GM12865 (cell line): ENCODE results near the gene RPS6KA1.

ENCODE experiments used
- DNase-seq: peaks from one replicate; pipeline ENCODE4 v3.0.0; 2010; ENCODE audit warnings: low read depth
- H3K4me3 ChIP-seq: 2 replicates; pipeline ENCODE4 v1.5.1; 2011; ENCODE audit warnings: mild to moderate bottlenecking, low read depth, low read length, control low read depth
- CTCF ChIP-seq: IDR thresholded peaks from 2 replicates; pipeline ENCODE4 v1.5.1; 2011; ENCODE audit warnings: low read length, control low read depth, low read depth, inconsistent platforms; ENCODE audit not compliant: insufficient read depth; ENCODE audit errors: missing control alignments

Gene RPS6KA1

GRCh38 chr1:26560403-26560780 lies 30.8 kb downstream of the RPS6KA1 start:
- no peak for TF ChIP-seq CTCF
- no peak for DNase-seq
- no peak overlapping the region for H3K4me3 ChIP-seq

- DNase-seq, result no peak
- no peak for TF ChIP-seq CTCF
- no peak overlapping the region for H3K4me3 ChIP-seq
Measured at GRCh38 chr1:26570287-26570686, 40.7 kb downstream of the RPS6KA1 start.

- TF ChIP-seq CTCF, result no peak
- no peak for DNase-seq
- no peak overlapping the region for H3K4me3 ChIP-seq
Measured at GRCh38 chr1:26571381-26571780, 41.8 kb downstream of the RPS6KA1 start.

GRCh38 chr1:26574018-26574417 lies 44.5 kb downstream of the RPS6KA1 start:
- H3K4me3 ChIP-seq, result no peak overlapping the region
- DNase-seq, result no peak
- TF ChIP-seq CTCF, result no peak

- H3K4me3 ChIP-seq, result no peak overlapping the region
- TF ChIP-seq CTCF, result no peak
- DNase-seq, result no peak
Measured at GRCh38 chr1:26574719-26575251, 45.2 kb downstream of the RPS6KA1 start.

GRCh38 chr1:26575348-26575747 lies 45.8 kb downstream of the RPS6KA1 start:
- DNase-seq, result no peak
- H3K4me3 ChIP-seq, result no peak overlapping the region
- TF ChIP-seq CTCF, result no peak

- DNase-seq, result no peak
- TF ChIP-seq CTCF, result no peak
- H3K4me3 ChIP-seq, result no peak overlapping the region
Measured at GRCh38 chr1:26578167-26578566, 48.6 kb downstream of the RPS6KA1 start.
